Coronary artery (tissue), 2 donors: ENCODE measurements around the gene RGN.

Source experiments
- DNase-seq: peaks from one replicate; pipeline ENCODE4 v3.0.0-alpha.2; 2017; ENCODE audit warnings: low spot score
- H3K27ac ChIP-seq, 2 donors: fragments of 200-600 bp; sonication (generic); one replicate each; pipeline ENCODE4 v1.5.1; 2016 to 2019
- H3K4me3 ChIP-seq: fragments of 200-600 bp; sonication (generic); 2 replicates; pipeline ENCODE4 v1.5.1; 2016; ENCODE audit warnings: mild to moderate bottlenecking, moderate library complexity
- TF ChIP-seq, protein P1 (sequence below): fragments of 200-600 bp; sonication (generic); IDR thresholded peaks from one replicate; pipeline ENCODE4 v1.5.1; 2019; ENCODE audit warnings: antibody characterized with exemption

The RGN gene

DNA sequence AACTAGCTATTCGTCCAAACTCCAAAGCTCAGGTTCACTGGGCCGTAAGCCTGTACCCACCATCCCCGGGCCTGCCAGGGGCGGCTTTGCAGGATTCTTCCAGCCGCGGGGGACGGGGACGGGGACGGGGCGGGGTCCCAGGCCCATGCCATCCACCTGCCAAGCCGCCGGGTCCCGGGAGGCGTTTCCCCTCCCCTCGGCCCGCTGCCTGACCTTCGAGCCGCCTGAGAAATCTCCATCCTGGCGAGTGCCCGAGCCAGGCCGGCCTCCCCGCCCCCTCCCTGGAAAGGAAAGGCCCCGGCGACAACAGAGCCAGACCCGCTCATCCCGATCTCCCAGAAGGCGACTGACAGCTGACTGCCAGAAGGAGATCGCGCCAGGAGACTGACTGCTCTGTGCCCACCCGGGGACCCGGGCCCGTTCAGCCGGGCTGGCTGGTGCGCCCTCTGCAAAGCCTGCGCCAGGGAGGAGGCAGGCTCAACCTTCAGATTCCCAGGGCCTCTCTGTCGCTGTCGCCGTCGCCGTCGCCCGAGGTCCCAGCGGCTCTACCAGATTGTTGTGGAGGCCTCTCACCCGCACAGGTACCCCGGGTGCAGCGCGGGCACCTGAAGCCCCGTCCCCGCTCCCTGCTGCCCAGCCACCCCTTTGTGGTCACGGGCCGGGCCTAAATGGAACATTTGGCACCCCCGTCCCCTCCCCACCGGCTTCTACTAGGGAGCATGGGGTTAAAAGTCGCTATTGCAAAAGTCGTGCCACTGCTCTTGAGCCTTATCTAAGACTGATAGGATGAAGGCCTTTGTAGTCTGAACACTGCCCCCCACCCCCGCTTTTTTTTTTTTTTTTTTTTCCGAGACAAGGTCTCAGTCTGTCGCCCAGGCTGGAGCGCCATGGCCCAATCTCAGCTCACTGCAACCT is at the start of gene RGN:
TSS of gene RGN (plus strand) at position 315 of the 915 bp plus-strand sequence. CDS start 2,702 bp downstream, outside the sequence.
- peak within 1 kb of the TSS; percentile 74 to 86 for H3K27ac ChIP-seq

DNA sequence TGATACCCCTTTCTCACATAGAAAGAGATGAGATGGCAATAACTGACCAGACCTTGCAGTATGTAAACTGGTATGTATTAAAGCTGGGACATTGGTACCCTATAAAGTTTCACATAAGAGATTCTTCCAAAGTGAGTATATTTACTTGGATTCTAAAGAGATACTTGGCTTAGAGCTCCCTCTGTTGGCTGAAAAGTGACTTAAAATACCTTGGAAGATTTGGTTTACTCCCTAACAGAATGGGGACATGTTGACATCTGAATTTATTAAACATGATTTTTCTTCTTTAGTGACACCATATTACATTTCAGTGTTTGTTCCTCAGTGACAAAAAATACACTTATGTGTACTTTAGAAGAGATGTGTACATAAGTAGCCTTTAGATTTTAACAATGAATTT is 47.9 kb upstream of the RGN start:
- DNase-seq: no peak
- H3K4me3 ChIP-seq: no peak overlapping the region
- TF ChIP-seq, protein P1, sequence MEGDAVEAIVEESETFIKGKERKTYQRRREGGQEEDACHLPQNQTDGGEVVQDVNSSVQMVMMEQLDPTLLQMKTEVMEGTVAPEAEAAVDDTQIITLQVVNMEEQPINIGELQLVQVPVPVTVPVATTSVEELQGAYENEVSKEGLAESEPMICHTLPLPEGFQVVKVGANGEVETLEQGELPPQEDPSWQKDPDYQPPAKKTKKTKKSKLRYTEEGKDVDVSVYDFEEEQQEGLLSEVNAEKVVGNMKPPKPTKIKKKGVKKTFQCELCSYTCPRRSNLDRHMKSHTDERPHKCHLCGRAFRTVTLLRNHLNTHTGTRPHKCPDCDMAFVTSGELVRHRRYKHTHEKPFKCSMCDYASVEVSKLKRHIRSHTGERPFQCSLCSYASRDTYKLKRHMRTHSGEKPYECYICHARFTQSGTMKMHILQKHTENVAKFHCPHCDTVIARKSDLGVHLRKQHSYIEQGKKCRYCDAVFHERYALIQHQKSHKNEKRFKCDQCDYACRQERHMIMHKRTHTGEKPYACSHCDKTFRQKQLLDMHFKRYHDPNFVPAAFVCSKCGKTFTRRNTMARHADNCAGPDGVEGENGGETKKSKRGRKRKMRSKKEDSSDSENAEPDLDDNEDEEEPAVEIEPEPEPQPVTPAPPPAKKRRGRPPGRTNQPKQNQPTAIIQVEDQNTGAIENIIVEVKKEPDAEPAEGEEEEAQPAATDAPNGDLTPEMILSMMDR: peak; percentile 37
- H3K27ac ChIP-seq: no peak overlapping the region

More for the DNA sequence above, at the start of gene RGN:
- TF ChIP-seq, protein P1: no peak
- H3K4me3 ChIP-seq: peak within 1 kb of the TSS; percentile 71
- DNase-seq: no peak

DNA sequence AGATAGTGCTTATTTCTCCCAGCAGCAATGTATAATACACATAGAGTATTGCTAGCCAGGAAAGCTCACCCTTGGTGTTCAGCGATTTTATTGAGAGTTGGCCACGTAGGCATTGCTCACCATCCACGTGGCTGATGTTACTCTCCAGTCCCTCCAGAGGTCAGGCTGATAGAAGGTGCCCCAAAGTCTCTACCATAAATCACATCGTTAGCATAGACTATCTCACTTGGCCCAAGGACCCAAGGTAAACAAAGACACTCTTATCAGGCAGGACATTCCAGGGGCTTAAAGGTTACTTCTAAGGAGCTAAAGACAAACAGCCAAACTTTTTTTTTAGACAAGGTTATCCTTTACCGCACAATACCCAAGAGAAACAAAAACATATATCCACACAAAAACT is 30.3 kb upstream of the RGN start:
- Histone ChIP-seq H3K4me3 (no peak overlapping the region), H3K27ac (no peak overlapping the region)
- TF ChIP-seq, protein P1: no peak
- DNase-seq: no peak

DNA sequence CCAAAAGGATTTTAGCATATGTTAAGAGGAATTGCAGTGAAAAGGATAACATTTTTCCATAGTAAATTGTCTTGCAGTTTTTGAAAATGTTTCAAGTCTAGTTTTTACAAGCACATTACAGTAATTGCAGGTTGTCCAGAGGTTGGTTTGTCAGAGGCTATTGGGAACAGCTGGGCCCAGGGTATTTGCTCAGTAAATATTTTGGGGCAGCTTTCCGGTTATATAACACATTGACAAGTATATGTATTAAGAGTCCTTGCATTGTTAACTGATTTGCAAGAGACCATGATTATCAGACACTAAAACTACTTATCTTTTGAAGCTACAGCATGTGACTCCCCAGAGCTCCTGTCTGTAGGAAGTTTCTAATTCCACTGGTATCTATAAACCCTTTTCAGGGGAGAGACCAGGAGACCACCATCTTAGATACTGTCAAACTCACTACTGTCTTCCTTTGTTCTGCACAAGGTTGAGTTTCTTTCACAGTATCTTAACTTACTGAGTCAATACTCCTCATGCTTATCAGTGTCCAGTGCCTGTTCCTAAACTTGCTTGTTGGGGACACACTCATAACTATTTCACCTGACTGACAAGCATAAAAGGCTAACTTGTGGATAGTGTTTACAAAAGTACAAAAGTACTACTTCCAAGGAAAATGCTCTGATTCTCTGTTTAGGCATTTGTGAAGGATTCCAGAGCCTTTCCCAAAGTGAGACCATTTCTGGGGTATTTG is 18.9 kb upstream of the RGN start:
- Histone ChIP-seq H3K4me3 (no peak overlapping the region), H3K27ac (no peak overlapping the region)
- no peak for DNase-seq
- TF ChIP-seq, protein P1: no peak

DNA sequence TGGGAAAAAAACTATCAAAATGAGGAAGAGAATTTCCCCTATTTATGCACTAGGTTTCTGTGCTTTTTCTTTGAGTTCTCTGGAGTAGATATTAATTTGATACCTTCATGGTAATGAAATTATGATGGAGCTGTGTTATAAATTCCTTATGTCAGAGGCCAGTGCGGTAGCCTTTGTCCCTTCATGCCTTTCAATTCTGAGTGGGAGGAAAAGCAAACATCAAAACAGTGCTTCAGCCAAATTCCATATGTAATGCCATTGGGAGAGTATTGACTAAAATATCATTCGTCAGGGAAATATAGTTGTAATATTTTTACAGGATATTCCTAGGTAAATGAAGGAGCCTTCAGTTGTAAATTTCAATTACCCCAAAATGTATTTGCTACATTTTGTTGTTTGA is 17.5 kb upstream of the RGN start:
- DNase-seq: no peak
- TF ChIP-seq, protein P1: no peak
- Histone ChIP-seq H3K4me3 (no peak overlapping the region), H3K27ac (no peak overlapping the region)

DNA sequence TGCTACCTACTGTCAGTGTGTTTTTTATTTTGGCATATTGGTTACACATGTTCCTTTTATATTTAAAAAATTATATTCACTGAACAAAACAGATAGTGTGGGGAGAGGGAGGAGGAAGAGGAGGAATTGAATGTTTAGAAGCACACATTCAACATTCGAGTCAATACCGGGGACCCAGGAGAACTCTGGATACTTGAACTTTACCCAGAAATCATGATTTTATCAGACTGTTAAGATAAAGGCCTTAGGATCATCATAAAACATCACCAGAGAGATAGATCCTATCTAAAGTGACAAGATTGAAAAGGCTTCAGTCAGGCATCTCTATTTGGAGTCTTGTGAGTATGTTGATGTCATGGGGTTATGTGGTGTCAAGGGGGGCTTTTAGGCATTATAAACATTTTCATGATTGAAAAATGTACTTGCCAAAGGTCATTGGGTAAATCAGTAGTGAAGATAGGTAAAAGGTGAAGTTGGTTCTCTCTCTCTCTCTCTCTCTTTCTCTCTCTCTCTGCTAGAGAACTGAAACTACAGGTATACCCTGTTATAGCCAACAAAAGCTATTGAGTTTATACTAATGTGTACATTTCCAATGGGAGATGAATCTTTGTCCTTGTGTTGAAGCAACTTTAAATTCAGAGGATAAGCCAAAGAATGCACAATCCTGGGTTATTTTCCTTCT is 16.9 kb upstream of the RGN start:
- TF ChIP-seq, protein P1: no peak
- no peak overlapping the region for H3K4me3 ChIP-seq
- no peak for DNase-seq
- no peak overlapping the region for H3K27ac ChIP-seq
